Gastrocnemius medialis (tissue), 4 donors: Measurements from ENCODE around the gene CIAO3.

Experiments
- POLR2A ChIP-seq, 2 donors: fragments of 450-650 bp; IDR thresholded peaks; one replicate each; pipeline ENCODE4 v1.6.1; 2017; ENCODE audit warnings: antibody characterized with exemption in 2 of 2, mild to moderate bottlenecking in 2 of 2, moderate library complexity in 2 of 2
- TF ChIP-seq, protein P1 (sequence below), 5 experiments: fragments of 450-650 bp in 3 of 5; fragments of 200-600 bp in 2 of 5; sonication (generic) in 2 of 5; IDR thresholded peaks in 4 of 5; conservative IDR thresholded peaks in 1 of 5; 1 replicate in 4 of 5; 2 replicates in 1 of 5; pipeline ENCODE4 v1.5.1; 2016 to 2019; ENCODE audit warnings: antibody characterized with exemption in 5 of 5, mild to moderate bottlenecking in 3 of 5, moderate library complexity in 3 of 5

DNA sequence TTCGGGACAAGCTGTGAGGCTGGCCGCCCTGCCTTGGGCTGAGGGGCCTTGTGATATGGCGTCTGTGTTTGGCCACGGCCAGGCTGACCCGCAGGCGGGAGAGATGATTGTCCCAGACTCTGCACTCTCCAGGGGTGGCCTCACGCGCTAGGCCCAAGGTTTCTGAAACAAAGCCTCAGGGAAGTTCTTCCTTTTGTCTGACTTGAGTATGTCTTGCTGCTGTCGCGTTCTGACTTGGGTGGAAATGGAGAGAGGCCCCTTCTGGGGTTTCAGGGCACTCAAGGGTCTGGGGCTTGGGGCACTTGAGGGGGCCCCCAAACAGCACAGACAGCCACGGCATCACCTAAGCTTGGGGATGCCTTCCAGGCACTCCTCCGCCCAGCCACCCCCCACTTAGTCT, 29.7 kb downstream of the CIAO3 start:
- TF ChIP-seq, protein P1, sequence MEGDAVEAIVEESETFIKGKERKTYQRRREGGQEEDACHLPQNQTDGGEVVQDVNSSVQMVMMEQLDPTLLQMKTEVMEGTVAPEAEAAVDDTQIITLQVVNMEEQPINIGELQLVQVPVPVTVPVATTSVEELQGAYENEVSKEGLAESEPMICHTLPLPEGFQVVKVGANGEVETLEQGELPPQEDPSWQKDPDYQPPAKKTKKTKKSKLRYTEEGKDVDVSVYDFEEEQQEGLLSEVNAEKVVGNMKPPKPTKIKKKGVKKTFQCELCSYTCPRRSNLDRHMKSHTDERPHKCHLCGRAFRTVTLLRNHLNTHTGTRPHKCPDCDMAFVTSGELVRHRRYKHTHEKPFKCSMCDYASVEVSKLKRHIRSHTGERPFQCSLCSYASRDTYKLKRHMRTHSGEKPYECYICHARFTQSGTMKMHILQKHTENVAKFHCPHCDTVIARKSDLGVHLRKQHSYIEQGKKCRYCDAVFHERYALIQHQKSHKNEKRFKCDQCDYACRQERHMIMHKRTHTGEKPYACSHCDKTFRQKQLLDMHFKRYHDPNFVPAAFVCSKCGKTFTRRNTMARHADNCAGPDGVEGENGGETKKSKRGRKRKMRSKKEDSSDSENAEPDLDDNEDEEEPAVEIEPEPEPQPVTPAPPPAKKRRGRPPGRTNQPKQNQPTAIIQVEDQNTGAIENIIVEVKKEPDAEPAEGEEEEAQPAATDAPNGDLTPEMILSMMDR (IDR thresholded peaks at IDR 0.05 in 4 of 5, conservative IDR thresholded peaks at IDR 0.05 in 1 of 5): no peak
- no peak for TF ChIP-seq POLR2A (IDR thresholded peaks at IDR 0.05)
